HFFc6 (cell line): ENCODE data around the gene PRICKLE3. TPM values are rescaled to one million over a fixed set of nuclear protein-coding genes. Genes with fewer than 3 reads are reported as not detected.
"Not testable (repeated sequence)": the region's sequence is repeated elsewhere in the genome, so short reads cannot be mapped to it uniquely, and the experiment has no call there.

Experiments used
- DNase-seq: peaks from one replicate; pipeline ENCODE4 v3.0.0-alpha.2; 2018
- H3K27ac Mint-ChIP-seq: 2 replicates; pipeline ENCODE4 v1.8.0; 2020; ENCODE audit warnings: mild to moderate bottlenecking, mixed read lengths
- H3K27me3 Mint-ChIP-seq: 2 replicates; pipeline ENCODE4 v1.8.0; 2021; ENCODE audit warnings: mild to moderate bottlenecking, moderate library complexity, mixed read lengths; ENCODE audit not compliant: insufficient read depth
- H3K36me3 Mint-ChIP-seq: 2 replicates; pipeline ENCODE4 v1.8.0; 2021; ENCODE audit warnings: low read depth, mixed read lengths
- H3K4me1 Mint-ChIP-seq: 2 replicates; pipeline ENCODE4 v1.8.0; 2020; ENCODE audit warnings: low read depth, mixed read lengths
- H3K4me3 Mint-ChIP-seq: 2 replicates; pipeline ENCODE4 v1.8.0; 2020; ENCODE audit warnings: mild to moderate bottlenecking, moderate library complexity, mixed read lengths
- H3K9me3 Mint-ChIP-seq: 2 replicates; pipeline ENCODE4 v1.8.0; 2020; ENCODE audit warnings: mild to moderate bottlenecking, mixed read lengths
- total RNA-seq, 6 experiments: library from RNA; stranded (reverse); fragmentation: NEBNext Ultra II Directional; extraction: Animal tissue kit (Norgen Biotek cat#: 25700); gene quantifications; 2 replicates in 1 of 6; 3 replicates in 5 of 6; pipeline ENCODE4 v1.2.3, GENCODE V29; 2021
- TF ChIP-seq, protein P1 (sequence below): fragments of 200-600 bp; sonication (generic); IDR thresholded peaks from 2 replicates; pipeline ENCODE4 v1.5.0; 2021; ENCODE audit warnings: antibody characterized with exemption, mild to moderate bottlenecking

PRICKLE3 gene
- total RNA-seq, 6 experiments from 2014 or later, result 8.0 to 10.7 (median 9.7) TPM

GRCh38 chrX:49174723-49175122, 11.4 kb downstream of the PRICKLE3 start:
- H3K27ac Mint-ChIP-seq, result no peak overlapping the region
- peaks cover 18% of the 10 kb centered on the region for H3K36me3 Mint-ChIP-seq
- no peak for DNase-seq
- no peaks in the 10 kb centered on the region for H3K9me3 Mint-ChIP-seq
- H3K4me3 Mint-ChIP-seq, result peak overlapping the region; percentile 5; the same call in 1 of the 2 replicates
- TF ChIP-seq, protein P1, sequence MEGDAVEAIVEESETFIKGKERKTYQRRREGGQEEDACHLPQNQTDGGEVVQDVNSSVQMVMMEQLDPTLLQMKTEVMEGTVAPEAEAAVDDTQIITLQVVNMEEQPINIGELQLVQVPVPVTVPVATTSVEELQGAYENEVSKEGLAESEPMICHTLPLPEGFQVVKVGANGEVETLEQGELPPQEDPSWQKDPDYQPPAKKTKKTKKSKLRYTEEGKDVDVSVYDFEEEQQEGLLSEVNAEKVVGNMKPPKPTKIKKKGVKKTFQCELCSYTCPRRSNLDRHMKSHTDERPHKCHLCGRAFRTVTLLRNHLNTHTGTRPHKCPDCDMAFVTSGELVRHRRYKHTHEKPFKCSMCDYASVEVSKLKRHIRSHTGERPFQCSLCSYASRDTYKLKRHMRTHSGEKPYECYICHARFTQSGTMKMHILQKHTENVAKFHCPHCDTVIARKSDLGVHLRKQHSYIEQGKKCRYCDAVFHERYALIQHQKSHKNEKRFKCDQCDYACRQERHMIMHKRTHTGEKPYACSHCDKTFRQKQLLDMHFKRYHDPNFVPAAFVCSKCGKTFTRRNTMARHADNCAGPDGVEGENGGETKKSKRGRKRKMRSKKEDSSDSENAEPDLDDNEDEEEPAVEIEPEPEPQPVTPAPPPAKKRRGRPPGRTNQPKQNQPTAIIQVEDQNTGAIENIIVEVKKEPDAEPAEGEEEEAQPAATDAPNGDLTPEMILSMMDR, result no peak
- peaks cover 2% of the 10 kb centered on the region; the same call in 1 of the 2 replicates for H3K27me3 Mint-ChIP-seq
- peaks cover 9% of the 10 kb centered on the region for H3K4me1 Mint-ChIP-seq

DNA sequence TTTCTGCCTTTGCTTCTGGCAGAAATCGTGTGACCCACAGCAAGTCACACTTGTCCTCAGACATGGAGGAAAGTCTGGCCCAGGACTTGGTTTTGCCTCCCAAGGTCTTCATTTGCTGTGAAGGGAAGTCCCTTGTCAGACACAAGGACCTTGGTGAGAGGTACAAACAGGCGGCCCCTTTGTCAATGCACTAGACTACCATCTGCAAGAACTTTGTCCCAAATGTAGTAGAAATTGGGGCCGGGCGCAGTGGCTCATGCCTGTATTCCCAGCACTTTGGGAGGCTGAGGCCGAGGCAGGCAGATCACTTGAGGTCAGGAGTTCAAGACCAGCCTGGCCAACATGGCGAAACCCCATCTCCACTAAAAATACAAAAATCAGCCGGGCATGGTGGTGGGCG, 12.6 kb downstream of the PRICKLE3 start:
- H3K27me3 Mint-ChIP-seq, H3K9me3 Mint-ChIP-seq, H3K4me1 Mint-ChIP-seq, DNase-seq: not testable (repeated sequence)
- peak overlapping the region; percentile 77; the same call in 1 of the 2 replicates for H3K27ac Mint-ChIP-seq
- H3K36me3 Mint-ChIP-seq, result peaks cover 11% of the 10 kb centered on the region; the same call in 1 of the 2 replicates
- H3K4me3 Mint-ChIP-seq, result peak overlapping the region; percentile 90

DNA sequence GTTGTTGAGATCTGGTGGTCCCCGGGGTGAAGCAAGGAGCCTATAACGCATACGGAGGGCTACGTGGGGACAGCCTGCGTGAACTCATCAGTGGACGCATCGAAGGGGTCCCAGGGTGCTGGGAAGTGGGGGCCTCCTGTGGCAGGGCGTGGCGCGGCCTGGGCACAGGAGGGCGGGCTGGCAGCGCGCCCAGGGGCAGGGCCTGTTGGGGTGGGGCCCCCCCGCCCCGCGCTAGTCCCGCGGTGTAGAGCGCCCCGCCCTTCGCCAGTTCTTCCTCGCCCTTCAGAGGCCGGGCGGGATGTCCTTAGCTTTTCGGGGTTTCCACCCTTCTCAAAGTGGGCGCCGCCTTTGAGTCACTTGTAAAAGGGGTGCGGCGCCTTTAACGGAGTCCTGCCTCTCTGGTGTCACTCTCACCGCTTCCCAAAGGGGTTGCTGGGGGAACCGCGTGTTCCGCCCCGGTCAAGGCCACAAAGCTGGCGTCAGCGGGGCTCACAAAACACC, 13.8 kb downstream of the PRICKLE3 start:
- peaks cover 13% of the 10 kb centered on the region for H3K4me1 Mint-ChIP-seq
- H3K27me3 Mint-ChIP-seq, result peaks cover 3% of the 10 kb centered on the region; the same call in 1 of the 2 replicates
- peaks cover 11% of the 10 kb centered on the region; the same call in 1 of the 2 replicates for H3K36me3 Mint-ChIP-seq
- TF ChIP-seq, protein P1, result no peak
- DNase-seq, result peak; percentile 65
- no peaks in the 10 kb centered on the region for H3K9me3 Mint-ChIP-seq
- peak overlapping the region; percentile 90 for H3K4me3 Mint-ChIP-seq
- H3K27ac Mint-ChIP-seq, result peak overlapping the region; percentile 78

- DNase-seq, result peak; percentile 53
- peaks cover 4% of the 10 kb centered on the region; the same call in 1 of the 2 replicates for H3K27me3 Mint-ChIP-seq
- TF ChIP-seq, protein P1, result no peak
- peaks cover 16% of the 10 kb centered on the region for H3K4me1 Mint-ChIP-seq
- peak within 1 kb of the TSS; percentile 90 for H3K4me3 Mint-ChIP-seq
- H3K9me3 Mint-ChIP-seq, result no peaks in the 10 kb centered on the region
- peaks cover 11% of the 10 kb centered on the region; the same call in 1 of the 2 replicates for H3K36me3 Mint-ChIP-seq
- peak within 1 kb of the TSS; percentile 78 for H3K27ac Mint-ChIP-seq
Measured at GRCh38 chrX:49171752-49172279, 14.4 kb downstream of the PRICKLE3 start, which contains the start of gene PLP2. PLP2 (plus strand) TSS chrX:49171898; CDS start chrX:49172001, 103 bp downstream.

DNA sequence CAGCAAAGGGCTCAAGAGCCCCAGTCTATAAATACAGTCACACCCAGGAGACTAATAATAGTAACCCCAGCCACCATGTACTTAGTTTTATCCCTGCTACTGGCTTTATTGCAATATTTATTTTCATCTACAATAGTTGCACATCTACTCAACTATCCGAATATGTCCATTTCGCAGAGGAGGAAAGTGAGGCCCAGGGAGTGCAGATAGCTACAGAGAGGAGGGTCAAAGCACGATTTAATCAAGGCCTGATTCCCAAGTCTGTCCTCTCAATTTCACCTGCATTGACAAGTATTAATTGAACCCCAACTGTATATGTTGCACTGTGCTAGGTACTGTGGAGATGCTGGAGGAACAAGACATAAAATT, 18.4 kb downstream of the PRICKLE3 start:
- DNase-seq, result no peak
- Mint-ChIP-seq H3K36me3 (no peaks in the 10 kb centered on the region), H3K9me3 (no peaks in the 10 kb centered on the region; the same call in 1 of the 2 replicates), H3K4me3 (peak overlapping the region; percentile 86; the same call in 1 of the 2 replicates), H3K27ac (peak overlapping the region; percentile 97; the same call in 1 of the 2 replicates), H3K4me1 (peaks cover 22% of the 10 kb centered on the region), H3K27me3 (peaks cover 2% of the 10 kb centered on the region; the same call in 1 of the 2 replicates)
- TF ChIP-seq, protein P1, result no peak
